Measurements from ENCODE around the gene BRWD1.

GRCh38 chr21:39315603-39316445, 2.4 kb upstream of the BRWD1 start:
- TF ChIP-seq POLR2AphosphoS5 (IDR thresholded peaks at IDR 0.05), result no peak
- no peak for TF ChIP-seq CTCF (IDR thresholded peaks at IDR 0.05)
- TF ChIP-seq EP300 (IDR thresholded peaks at IDR 0.05), result no peak
- TF ChIP-seq POLR2A (IDR thresholded peaks at IDR 0.05; ENCODE audit: low read depth), result no peak

All from esophagus muscularis mucosa (tissue), 4 donors.